Naive B cell (primary cell): ENCODE data around the gene TNRC18. TPM values are rescaled to one million over a fixed set of nuclear protein-coding genes. Genes with fewer than 3 reads are reported as not detected.

Source experiments
- ATAC-seq, 2 donors: fragments of 150-1000 bp; cut with Tn5 transposase; 2 replicates each; pipeline ENCODE4 v1.10.0; 2021; ENCODE audit warnings: low read depth in 2 of 2, mild to moderate bottlenecking in 2 of 2, moderate library complexity in 2 of 2
- DNase-seq: peaks from one replicate; pipeline ENCODE4 v3.0.0; 2022
- H3K27ac Mint-ChIP-seq, 6 donors: one replicate each; pipeline ENCODE4 v1.8.0; 2020 to 2022; ENCODE audit warnings: mild to moderate bottlenecking in 6 of 6, mixed read lengths in 6 of 6, moderate library complexity in 5 of 6, inconsistent platforms in 2 of 6
- H3K27me3 Mint-ChIP-seq, 3 donors: one replicate each; pipeline ENCODE4 v1.8.0; 2021 to 2022; ENCODE audit warnings: mixed read lengths in 3 of 3, mild to moderate bottlenecking in 1 of 3
- H3K36me3 Mint-ChIP-seq, 2 donors: one replicate each; pipeline ENCODE4 v1.8.0; 2020 to 2022; ENCODE audit warnings: mixed read lengths in 2 of 2, inconsistent platforms in 1 of 2, mild to moderate bottlenecking in 1 of 2
- H3K4me1 Mint-ChIP-seq, 3 donors: one replicate each; pipeline ENCODE4 v1.8.0; 2020 to 2022; ENCODE audit warnings: mixed read lengths in 3 of 3, inconsistent platforms in 1 of 3, mild to moderate bottlenecking in 1 of 3, moderate library complexity in 1 of 3
- H3K4me3 Mint-ChIP-seq, 8 donors: one replicate each; pipeline ENCODE4 v1.8.0; 2020 to 2022; ENCODE audit warnings: mild to moderate bottlenecking in 8 of 8, mixed read lengths in 8 of 8, moderate library complexity in 8 of 8, inconsistent platforms in 2 of 8
- H3K9me3 Mint-ChIP-seq, 7 donors: one replicate each; pipeline ENCODE4 v1.8.0; 2020 to 2022; ENCODE audit warnings: mixed read lengths in 7 of 7, mild to moderate bottlenecking in 5 of 7, inconsistent platforms in 2 of 7, moderate library complexity in 1 of 7
- polyA plus RNA-seq, 6 donors: library from polyadenylated mRNA; unstranded; fragments of 300-500 nt; fragmentation: Illumina TruSeq; gene quantifications; one replicate each; pipeline ENCODE4 v1.2.3, GENCODE V29; 2021; ENCODE audit warnings: low read depth in 6 of 6

The TNRC18 gene
- polyA plus RNA-seq, 6 donors from 2014 or later: 0.29 to 2.9 (median 2.0) TPM; not detected in 1

DNA sequence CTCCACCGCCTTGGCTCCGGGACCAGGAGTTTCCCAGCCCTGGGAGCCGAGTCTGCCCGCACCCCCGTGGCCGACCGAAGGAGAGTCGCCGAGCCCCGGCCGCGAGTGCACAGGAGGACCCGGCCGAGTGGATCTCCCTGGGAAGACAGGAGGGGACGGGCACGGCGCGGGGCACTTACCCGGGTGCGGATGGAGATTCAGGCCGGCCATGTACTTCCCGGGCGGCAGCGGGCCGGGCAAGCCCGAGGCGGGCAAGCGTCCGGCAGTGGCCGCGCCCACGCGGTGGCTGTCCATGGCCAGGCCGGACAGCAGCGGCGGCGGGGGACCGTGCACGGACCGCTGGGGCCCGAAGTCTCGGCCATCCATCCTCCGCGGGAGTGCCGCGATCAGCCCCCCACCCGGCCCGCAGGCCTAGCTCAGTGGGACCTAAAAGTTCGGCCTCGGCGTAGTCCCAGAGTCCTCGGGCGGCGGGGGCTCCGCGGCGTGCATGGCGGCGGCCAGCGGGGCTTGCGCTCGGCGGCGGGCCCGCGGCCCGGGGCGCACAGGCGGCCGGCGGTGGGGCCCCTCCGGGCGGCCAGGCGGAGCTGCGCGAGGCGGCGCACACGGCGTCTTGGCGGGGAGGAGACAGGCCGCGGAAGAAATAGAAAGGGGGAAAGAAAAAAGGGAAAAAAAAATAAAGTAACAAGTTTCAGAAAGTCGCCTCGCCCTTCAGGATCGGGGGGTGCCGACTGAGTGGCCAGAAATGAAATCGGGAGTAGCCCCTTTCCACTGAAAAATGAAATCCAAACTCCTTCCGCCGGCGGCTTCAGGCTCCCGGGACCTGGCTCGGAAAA, 2.5 kb downstream of the TNRC18 start:
- Mint-ChIP-seq H3K4me1 (peaks cover 43 to 49% (median 47%) of the 10 kb centered on the region in 3 donors), H3K9me3 (peaks cover 0 to 2% (median 0%) of the 10 kb centered on the region in 7 donors), H3K36me3 (no peaks in the 10 kb centered on the region), H3K4me3 (peak overlapping the region; percentile 79 to 89 (median 82)), H3K27ac (peak overlapping the region in 2 of 6 donors; percentile 41 to 94), H3K27me3 (peaks cover 47 to 72% (median 51%) of the 10 kb centered on the region in 3 donors)
- ATAC-seq (peak in 1 of 2 donors; percentile 3), DNase-seq (peak; percentile 25)

DNA sequence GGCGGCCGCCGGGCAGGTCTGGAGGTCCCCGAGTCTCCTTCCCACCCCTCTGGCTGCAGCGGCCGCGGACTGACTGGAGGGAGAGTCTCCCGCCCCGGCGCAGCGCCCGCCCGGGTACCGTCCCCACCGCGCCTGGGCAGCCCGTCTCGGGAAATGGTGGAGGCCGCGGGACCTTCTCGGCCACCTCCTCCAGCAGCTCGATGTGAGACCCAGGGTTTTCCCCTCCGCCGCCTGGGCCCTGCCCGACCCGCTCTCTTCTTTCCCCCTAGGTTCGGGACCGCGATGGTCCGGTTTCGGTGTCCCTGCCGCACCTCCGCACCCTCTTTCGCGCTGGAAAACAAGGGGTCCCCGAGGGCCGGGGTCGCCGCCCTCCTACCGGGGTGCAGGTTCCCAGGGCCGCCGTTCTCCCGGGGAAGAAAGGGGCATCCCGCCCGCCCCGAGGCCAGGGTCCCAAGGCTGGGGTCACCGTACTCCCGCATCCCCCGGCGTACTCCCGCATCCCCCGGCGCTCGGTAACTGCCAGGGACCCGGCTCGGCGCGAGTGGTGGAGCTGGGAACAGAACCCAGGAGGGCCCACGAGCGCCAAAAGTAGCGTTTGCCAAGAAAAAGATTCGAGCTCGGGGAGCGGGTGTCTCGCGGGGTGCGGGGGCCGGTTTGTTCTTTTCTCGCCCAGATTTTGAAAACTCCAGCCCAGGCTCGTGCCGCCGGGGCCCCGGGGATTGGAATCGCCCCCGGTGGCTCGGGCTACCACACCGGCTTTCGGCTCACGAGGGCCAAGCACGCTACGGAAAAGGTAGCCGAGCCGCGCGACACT, 3.4 kb downstream of the TNRC18 start:
- peak; percentile 11 to 15 for ATAC-seq
- H3K4me1 Mint-ChIP-seq: peaks cover 35 to 41% (median 39%) of the 10 kb centered on the region in 3 donors
- H3K27me3 Mint-ChIP-seq: peaks cover 40 to 68% (median 43%) of the 10 kb centered on the region in 3 donors
- peak overlapping the region in 2 of 6 donors; percentile 41 to 94 for H3K27ac Mint-ChIP-seq
- H3K9me3 Mint-ChIP-seq: peaks cover 0 to 2% (median 0%) of the 10 kb centered on the region in 7 donors
- DNase-seq: peak; percentile 30
- H3K36me3 Mint-ChIP-seq: no peaks in the 10 kb centered on the region
- H3K4me3 Mint-ChIP-seq: peak overlapping the region; percentile 45 to 85 (median 78)

DNA sequence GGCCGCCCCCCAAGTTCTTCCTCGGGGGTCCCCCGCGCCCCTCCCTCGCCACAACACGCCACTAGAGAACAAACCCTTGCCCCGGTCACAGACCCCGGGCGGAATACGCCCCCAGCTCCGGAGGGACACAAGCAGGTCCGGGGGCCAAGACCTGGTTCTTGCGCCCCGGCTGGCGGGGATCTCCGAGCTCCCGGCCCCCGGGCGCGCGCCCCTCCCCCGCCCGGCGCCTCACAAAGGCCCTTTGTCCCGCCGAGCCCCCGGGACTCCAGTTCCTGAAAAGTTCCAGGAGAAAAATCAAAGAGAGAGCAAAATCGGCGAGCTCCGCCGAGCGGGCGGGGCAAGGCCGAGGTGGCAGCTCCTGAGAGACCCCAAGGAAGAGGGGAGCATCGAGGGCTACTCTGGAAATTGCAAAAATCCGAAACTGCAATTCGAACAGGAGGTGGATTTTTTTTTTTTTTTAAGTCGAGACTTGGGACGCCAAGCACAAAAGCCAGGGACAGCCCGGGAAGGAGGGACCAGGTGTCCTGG, 4.0 kb downstream of the TNRC18 start:
- ATAC-seq: no peak
- peak; percentile 6 for DNase-seq
- Mint-ChIP-seq H3K4me3 (peak overlapping the region; percentile 74 to 90 (median 84)), H3K4me1 (peaks cover 30 to 34% (median 32%) of the 10 kb centered on the region in 3 donors), H3K27me3 (peaks cover 40 to 68% (median 44%) of the 10 kb centered on the region in 3 donors), H3K9me3 (peaks cover 0 to 2% (median 0%) of the 10 kb centered on the region in 7 donors), H3K36me3 (no peaks in the 10 kb centered on the region), H3K27ac (peak overlapping the region in 3 of 6 donors; percentile 29 to 71 (median 41))

- no peaks in the 10 kb centered on the region for H3K36me3 Mint-ChIP-seq
- H3K4me1 Mint-ChIP-seq: peaks cover 25 to 30% (median 26%) of the 10 kb centered on the region in 3 donors
- no peak for ATAC-seq
Observed at GRCh38 chr7:5418285-5418582, 5.4 kb downstream of the TNRC18 start.

DNA sequence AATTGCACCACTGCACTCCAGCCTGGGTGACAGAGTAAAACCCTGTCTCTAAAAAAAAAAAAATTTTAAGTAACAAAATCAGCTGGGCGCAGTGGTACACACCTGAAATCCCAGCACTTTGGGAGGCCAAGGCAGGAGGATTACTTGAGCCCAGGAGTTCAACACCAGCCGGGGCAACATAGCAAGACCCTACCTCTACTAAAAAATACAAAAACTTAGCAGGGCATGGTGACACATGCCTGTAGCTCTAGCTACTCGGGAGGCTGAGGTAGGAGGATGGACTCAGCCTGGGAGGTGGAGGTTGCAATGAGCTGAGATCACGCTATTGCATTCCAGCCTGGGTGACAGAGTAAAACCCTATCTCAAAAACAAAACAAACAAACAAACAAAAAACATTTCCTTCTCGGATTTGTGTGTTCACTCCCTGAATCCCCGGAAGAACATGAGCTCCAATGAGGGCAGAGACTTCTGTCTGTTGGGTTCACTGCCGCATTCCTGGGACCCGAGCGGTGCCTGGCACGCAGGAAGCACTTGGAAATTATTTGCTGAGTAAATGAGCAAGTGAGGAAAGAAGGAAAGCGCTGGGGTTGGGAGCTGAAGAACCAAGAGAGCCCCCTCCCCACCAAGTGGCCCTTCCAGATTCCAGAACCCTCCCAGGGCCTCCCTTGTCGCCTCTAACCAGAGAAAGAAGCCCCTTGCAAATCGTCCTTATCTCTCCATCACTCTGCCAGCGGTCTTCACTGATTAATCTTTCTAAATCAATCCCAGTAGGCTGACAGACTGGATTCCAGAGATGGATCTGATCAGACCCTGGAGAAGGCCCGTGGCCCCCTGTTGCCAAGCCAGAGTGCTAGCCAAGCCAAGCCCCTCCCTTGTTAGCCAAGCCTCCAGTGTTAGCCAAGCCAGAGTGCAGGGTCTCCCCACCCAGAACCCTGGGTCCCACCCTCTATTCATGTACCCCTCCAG, 6.2 kb downstream of the TNRC18 start:
- no peak for DNase-seq
- Mint-ChIP-seq H3K36me3 (no peaks in the 10 kb centered on the region), H3K27me3 (peaks cover 34 to 68% (median 40%) of the 10 kb centered on the region in 3 donors), H3K27ac (peak overlapping the region in 1 of 6 donors; percentile 59), H3K9me3 (no peaks in the 10 kb centered on the region), H3K4me3 (peak overlapping the region in 1 of 8 donors; percentile 27), H3K4me1 (peaks cover 22 to 26% (median 25%) of the 10 kb centered on the region in 3 donors)
- ATAC-seq: no peak

More at GRCh38 chr7:5418285-5418582, 5.4 kb downstream of the TNRC18 start:
- Mint-ChIP-seq H3K4me3 (peak overlapping the region in 6 of 8 donors; percentile 4 to 85 (median 46)), H3K27ac (peak overlapping the region in 1 of 6 donors; percentile 16), H3K27me3 (peaks cover 39 to 70% (median 40%) of the 10 kb centered on the region in 3 donors), H3K9me3 (no peaks in the 10 kb centered on the region)
- no peak for DNase-seq

GRCh38 chr7:5414916-5415315, 8.7 kb downstream of the TNRC18 start:
- no peaks in the 10 kb centered on the region for H3K9me3 Mint-ChIP-seq
- ATAC-seq: no peak
- H3K27me3 Mint-ChIP-seq: peaks cover 26 to 65% (median 32%) of the 10 kb centered on the region in 3 donors
- no peak for DNase-seq
- H3K4me1 Mint-ChIP-seq: peaks cover 12 to 17% (median 15%) of the 10 kb centered on the region in 3 donors
- no peak overlapping the region for H3K27ac Mint-ChIP-seq
- H3K36me3 Mint-ChIP-seq: no peaks in the 10 kb centered on the region
- no peak overlapping the region for H3K4me3 Mint-ChIP-seq

DNA sequence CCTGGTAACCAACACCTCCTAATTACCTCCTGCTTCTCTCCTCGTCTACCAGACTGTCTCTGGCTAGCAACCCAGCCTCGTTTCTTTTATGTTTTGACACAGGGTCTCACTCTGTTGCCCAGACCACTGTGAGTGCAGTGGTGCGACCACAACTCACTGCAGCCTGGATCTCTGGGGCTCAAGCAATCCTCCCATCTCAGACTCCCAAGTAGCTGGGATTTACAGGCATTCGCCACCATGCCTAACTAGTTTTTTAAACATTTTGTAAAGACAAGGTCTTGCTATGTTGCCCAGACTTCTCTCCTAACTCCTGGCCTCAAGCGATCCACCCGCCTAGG, 10.2 kb downstream of the TNRC18 start:
- H3K36me3 Mint-ChIP-seq: no peaks in the 10 kb centered on the region
- H3K27ac Mint-ChIP-seq: peak overlapping the region in 1 of 6 donors; percentile 74
- H3K27me3 Mint-ChIP-seq: peaks cover 19 to 61% (median 31%) of the 10 kb centered on the region in 3 donors
- H3K4me1 Mint-ChIP-seq: peaks cover 3 to 6% (median 5%) of the 10 kb centered on the region in 3 donors
- no peaks in the 10 kb centered on the region for H3K9me3 Mint-ChIP-seq
- ATAC-seq: no peak
- DNase-seq: no peak
- H3K4me3 Mint-ChIP-seq: no peak overlapping the region

DNA sequence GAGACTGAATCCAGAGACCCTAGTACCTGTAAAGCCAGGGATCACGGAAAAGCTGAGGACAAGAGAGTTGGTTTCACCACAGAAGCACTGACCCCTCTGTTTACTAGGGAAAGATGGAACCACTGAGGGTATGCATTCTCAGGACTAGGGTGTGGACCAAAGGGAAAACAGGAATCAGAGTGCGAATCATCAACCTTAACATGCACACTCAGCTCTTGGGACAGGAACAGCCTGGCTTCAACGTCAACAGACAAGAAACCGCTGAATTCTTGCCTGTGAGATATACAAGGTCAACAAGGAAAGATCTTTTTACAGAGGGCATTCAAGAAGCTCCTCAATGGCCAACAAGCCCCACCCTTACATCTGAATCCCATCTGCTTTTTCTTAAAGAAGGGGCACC, 14.9 kb downstream of the TNRC18 start:
- H3K27me3 Mint-ChIP-seq: peaks cover 5 to 46% (median 21%) of the 10 kb centered on the region in 3 donors
- no peak for DNase-seq
- peak overlapping the region in 1 of 6 donors; percentile 21 for H3K27ac Mint-ChIP-seq

DNA sequence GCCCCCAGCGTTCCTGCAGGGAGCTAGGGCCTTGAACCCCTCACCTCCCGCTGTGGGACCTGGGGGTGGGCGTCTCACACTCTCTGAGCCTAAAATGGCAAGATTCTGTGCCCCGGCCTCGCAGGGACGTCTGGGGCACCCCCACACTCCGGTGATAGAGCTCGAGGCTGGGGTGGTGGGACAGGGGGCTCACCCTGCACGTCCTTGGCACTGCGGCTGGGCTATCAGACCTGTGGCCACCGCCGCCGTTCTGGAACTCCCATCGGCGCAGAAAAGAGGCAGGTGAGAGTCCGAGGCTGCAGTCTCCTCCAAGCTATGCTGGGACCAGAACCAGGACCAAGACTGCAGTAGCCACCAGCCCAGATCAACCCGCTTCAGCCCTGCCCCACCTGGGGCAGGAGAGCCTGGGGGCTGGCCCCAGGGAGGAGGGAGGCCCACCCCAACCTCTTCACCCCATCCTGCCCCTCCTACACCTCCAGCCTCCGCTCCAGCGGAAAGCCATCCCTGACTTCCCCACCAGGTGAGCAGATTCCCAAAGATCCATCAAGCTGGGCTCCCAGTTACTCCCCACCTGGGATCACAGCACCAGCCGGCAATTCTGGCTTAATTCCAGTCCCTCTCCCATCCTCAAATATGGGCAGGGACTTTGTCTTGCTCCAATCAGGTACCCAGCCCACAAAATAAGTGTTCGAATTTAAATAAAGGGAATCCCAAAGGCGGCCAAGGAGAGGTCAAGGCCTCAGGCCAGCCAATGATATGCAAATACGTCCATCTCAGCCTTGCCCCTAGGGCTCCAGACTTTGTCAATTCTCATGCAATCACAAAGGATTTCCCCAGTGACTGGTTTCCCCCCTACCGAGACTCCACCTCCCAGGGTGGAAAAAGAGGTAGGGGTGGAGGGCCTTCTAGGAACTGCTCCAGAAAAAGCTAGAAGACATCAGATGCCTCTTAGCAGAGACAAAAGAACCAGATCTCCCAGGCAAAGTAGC, 16.4 kb downstream of the TNRC18 start:
- ATAC-seq (no peak), DNase-seq (no peak)
- Mint-ChIP-seq H3K36me3 (no peaks in the 10 kb centered on the region), H3K27me3 (peaks cover 5 to 39% (median 21%) of the 10 kb centered on the region in 3 donors), H3K9me3 (no peaks in the 10 kb centered on the region), H3K4me1 (no peaks in the 10 kb centered on the region), H3K4me3 (no peak overlapping the region), H3K27ac (peak overlapping the region in 1 of 6 donors; percentile 5)

More for the DNA sequence above, 14.9 kb downstream of the TNRC18 start:
- H3K4me1 Mint-ChIP-seq: no peaks in the 10 kb centered on the region
- H3K4me3 Mint-ChIP-seq: no peak overlapping the region
- H3K9me3 Mint-ChIP-seq: no peaks in the 10 kb centered on the region
- no peak for ATAC-seq
- no peaks in the 10 kb centered on the region for H3K36me3 Mint-ChIP-seq

DNA sequence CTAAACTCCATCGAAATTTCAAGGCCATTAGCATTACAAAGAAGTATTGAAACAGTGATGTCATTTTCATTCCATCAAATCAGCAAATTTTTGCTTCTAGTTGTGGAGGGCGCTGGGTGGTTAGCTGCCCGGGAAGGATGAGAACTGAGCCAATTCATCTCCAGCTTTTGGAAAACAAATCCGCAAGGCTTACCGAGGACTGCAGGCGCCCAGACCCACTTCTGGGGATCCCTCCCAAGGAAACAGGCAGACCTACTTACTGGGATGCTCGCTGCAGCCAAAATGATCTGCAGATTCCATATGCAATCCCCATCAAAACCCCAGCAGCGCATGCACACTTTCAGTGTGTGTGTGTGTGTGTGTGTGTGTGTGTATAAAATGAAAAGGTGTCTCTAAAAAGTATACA, 19.2 kb downstream of the TNRC18 start:
- Mint-ChIP-seq H3K9me3 (peaks cover 0 to 5% (median 3%) of the 10 kb centered on the region in 7 donors), H3K27me3 (peaks cover 5 to 30% (median 21%) of the 10 kb centered on the region in 3 donors), H3K4me1 (peaks cover 0 to 4% (median 0%) of the 10 kb centered on the region in 3 donors), H3K36me3 (peaks cover 0 to 8% of the 10 kb centered on the region in 2 donors), H3K4me3 (no peak overlapping the region), H3K27ac (no peak overlapping the region)
- DNase-seq: no peak
- no peak for ATAC-seq

GRCh38 chr7:5403442-5403841, 20.2 kb downstream of the TNRC18 start:
- Mint-ChIP-seq H3K27me3 (peaks cover 5 to 21% (median 12%) of the 10 kb centered on the region in 3 donors), H3K27ac (peak overlapping the region in 1 of 6 donors; percentile 7), H3K9me3 (peaks cover 0 to 5% (median 3%) of the 10 kb centered on the region in 7 donors), H3K4me3 (no peak overlapping the region), H3K4me1 (peaks cover 0 to 4% (median 0%) of the 10 kb centered on the region in 3 donors), H3K36me3 (peaks cover 0 to 8% of the 10 kb centered on the region in 2 donors)
- no peak for ATAC-seq
- DNase-seq: no peak
